HepG2 (cell line): ENCODE results near the gene RFFL. TPM values are rescaled to one million over a fixed set of nuclear protein-coding genes. Genes with fewer than 3 reads are reported as not detected.

Source experiments
- ARNTL ChIP-seq: sonication (generic); formaldehyde crosslinking; IDR thresholded peaks from 2 replicates; pipeline ENCODE4 v1.4.0; 2020; ENCODE audit warnings: mild to moderate bottlenecking, missing genetic modification reagents
- CERS6 ChIP-seq: sonication (generic); formaldehyde crosslinking; IDR thresholded peaks from 2 replicates; pipeline ENCODE4 v1.5.0; 2020; ENCODE audit warnings: missing genetic modification reagents
- EHMT2 ChIP-seq: fragments of 200-600 bp; sonication (generic); IDR thresholded peaks from 2 replicates; pipeline ENCODE4 v1.7.0; 2017; ENCODE audit warnings: antibody characterized with exemption, low read depth, low read length, borderline replicate concordance
- NFATC3 ChIP-seq: sonication (generic); formaldehyde crosslinking; IDR thresholded peaks from 2 replicates; pipeline ENCODE4 v1.5.1; 2020; ENCODE audit warnings: mild to moderate bottlenecking, missing genetic modification reagents
- PAWR ChIP-seq: sonication (generic); formaldehyde crosslinking; IDR thresholded peaks from 2 replicates; pipeline ENCODE4 v1.4.0; 2020; ENCODE audit warnings: missing genetic modification reagents, mild to moderate bottlenecking, borderline replicate concordance
- POLR2AphosphoS5 ChIP-seq: IDR thresholded peaks from 2 replicates; pipeline ENCODE4 v1.6.1; 2012; ENCODE audit warnings: low read depth, low read length
- STAT6 ChIP-seq: sonication (generic); formaldehyde crosslinking; IDR thresholded peaks from 2 replicates; pipeline ENCODE4 v1.4.0; 2020; ENCODE audit warnings: missing genetic modification reagents, mild to moderate bottlenecking, borderline replicate concordance
- ZBTB37 ChIP-seq: sonication (generic); formaldehyde crosslinking; IDR thresholded peaks from 2 replicates; pipeline ENCODE4 v1.4.0; 2020; ENCODE audit warnings: mild to moderate bottlenecking, missing genetic modification reagents
- ZNF264 ChIP-seq: sonication (generic); formaldehyde crosslinking; IDR thresholded peaks from 2 replicates; pipeline ENCODE4 v1.4.0; 2020; ENCODE audit warnings: missing genetic modification reagents
- ZNF616 ChIP-seq: sonication (generic); formaldehyde crosslinking; IDR thresholded peaks from 2 replicates; pipeline ENCODE4 v1.5.0; 2020; ENCODE audit warnings: low read depth, mild to moderate bottlenecking, missing genetic modification reagents
- ZNF713 ChIP-seq: sonication (generic); formaldehyde crosslinking; IDR thresholded peaks from 2 replicates; pipeline ENCODE4 v1.4.0; 2020; ENCODE audit warnings: mild to moderate bottlenecking, missing genetic modification reagents
- ZNF749 ChIP-seq: sonication (generic); formaldehyde crosslinking; IDR thresholded peaks from 2 replicates; pipeline ENCODE4 v1.8.0; 2022; ENCODE audit warnings: mild to moderate bottlenecking, missing genetic modification reagents, moderate library complexity, borderline replicate concordance
- polyA plus RNA-seq, 8 experiments: library from polyadenylated mRNA; depleted of rRNA in 3 of 8; stranded (reverse) in 7 of 8; unstranded in 1 of 8; fragments of >200 nt; fragmentation: Illumina TruSeq in 4 of 8; extraction: Trizol in 4 of 8; gene quantifications; 2 replicates each; pipeline versions ENCODE4 v1.2.1 to v1.2.3, GENCODE V29; 2011 to 2016; ENCODE audit warnings: low read depth in 4 of 8, missing spikeins in 1 of 8, mixed read lengths in 1 of 8; ENCODE audit not compliant: insufficient read depth in 1 of 8
- total RNA-seq, 5 experiments: library from RNA; depleted of rRNA; stranded (reverse); fragments of >200 nt; fragmentation: Illumina TruSeq; extraction: Trizol; gene quantifications; 2 replicates each; pipeline ENCODE4 v1.2.3, GENCODE V29; 2016; ENCODE audit warnings: low read depth in 1 of 5
- TF ChIP-seq, protein P1 (sequence below): sonication (generic); IDR thresholded peaks from 2 replicates; pipeline ENCODE4 v1.6.1; 2016; ENCODE audit warnings: low read depth, borderline replicate concordance

RFFL gene
- total and polyA plus RNA-seq, 2 of the 13 experiments (the other 11 are each of a cell fraction or from before 2014, with no cell fraction given): 24.3 to 48.6 TPM

DNA sequence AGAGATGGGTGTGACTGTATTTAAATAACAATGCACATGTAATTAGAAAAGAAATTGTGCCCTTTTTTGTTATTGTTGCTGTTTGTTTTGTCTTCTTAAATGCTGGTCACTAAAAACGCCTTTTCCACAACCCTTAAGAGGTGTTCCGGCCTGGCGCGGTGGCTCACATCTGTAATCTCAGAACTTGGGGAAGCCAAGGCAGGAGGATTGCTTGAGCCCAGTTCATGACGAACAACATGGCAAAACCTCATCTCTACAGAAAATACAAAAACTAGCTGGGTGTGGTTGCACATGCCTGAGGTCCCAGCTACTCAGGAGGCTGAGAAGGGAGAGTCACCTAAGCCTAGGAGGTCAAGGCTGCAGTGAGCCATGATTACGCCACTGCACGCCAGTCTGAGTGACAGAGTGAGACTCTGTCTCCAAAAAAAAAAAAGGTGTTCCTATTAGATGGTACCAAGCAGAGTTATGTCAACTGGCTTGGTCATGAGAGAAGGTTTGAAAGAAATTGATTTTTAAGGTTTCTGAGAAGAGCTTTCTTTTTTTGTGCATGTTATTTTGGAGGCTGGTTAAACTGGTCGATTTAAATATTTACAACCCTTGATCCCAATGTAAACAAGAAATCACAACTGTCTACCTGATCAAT, 23.5 kb upstream of the RFFL start (continued):
- TF ChIP-seq ZNF264 (CRISPR knock-in tag) (no peak), ZNF616 (CRISPR knock-in tag) (no peak), STAT6 (CRISPR knock-in tag) (no peak), ZNF713 (CRISPR knock-in tag) (no peak), POLR2AphosphoS5 (no peak), ZNF749 (CRISPR knock-in tag) (no peak), ZBTB37 (no peak), CERS6 (no peak), EHMT2 (no peak), NFATC3 (no peak), PAWR (CRISPR knock-in tag) (no peak), ARNTL (no peak)
- TF ChIP-seq, protein P1, sequence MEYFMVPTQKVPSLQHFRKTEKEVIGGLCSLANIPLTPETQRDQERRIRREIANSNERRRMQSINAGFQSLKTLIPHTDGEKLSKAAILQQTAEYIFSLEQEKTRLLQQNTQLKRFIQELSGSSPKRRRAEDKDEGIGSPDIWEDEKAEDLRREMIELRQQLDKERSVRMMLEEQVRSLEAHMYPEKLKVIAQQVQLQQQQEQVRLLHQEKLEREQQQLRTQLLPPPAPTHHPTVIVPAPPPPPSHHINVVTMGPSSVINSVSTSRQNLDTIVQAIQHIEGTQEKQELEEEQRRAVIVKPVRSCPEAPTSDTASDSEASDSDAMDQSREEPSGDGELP: no peak
